ENCODE data around the gene ADAMTS20.

DNA sequence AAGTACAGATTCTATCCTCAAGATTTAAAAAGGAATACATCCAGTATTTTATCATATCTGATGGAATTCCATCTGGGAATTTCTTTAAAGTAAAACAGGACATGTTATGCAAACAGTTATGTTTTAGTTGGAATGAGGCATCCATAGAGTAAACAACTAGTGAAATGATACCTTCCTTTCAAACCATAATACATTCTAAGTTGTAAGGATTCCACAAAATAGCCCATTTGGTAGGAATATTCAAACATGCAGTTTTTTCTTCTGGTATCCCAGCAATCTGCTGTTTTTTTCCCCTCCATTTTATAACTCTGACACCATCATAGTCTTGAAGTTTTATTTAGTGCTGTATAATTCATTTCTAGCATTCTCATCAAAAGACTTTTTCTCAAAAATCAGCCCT, 149.6 kb downstream of the ADAMTS20 start:
- TF ChIP-seq, protein P1, sequence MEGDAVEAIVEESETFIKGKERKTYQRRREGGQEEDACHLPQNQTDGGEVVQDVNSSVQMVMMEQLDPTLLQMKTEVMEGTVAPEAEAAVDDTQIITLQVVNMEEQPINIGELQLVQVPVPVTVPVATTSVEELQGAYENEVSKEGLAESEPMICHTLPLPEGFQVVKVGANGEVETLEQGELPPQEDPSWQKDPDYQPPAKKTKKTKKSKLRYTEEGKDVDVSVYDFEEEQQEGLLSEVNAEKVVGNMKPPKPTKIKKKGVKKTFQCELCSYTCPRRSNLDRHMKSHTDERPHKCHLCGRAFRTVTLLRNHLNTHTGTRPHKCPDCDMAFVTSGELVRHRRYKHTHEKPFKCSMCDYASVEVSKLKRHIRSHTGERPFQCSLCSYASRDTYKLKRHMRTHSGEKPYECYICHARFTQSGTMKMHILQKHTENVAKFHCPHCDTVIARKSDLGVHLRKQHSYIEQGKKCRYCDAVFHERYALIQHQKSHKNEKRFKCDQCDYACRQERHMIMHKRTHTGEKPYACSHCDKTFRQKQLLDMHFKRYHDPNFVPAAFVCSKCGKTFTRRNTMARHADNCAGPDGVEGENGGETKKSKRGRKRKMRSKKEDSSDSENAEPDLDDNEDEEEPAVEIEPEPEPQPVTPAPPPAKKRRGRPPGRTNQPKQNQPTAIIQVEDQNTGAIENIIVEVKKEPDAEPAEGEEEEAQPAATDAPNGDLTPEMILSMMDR (IDR thresholded peaks at IDR 0.05; ENCODE audit: low read depth, low read length, poor library complexity, severe bottlenecking) = no peak
- no peak for TF ChIP-seq EZH2phosphoT487 (IDR thresholded peaks at IDR 0.05; ENCODE audit: borderline replicate concordance, low read length)
